ENCODE measurements around the gene BAIAP3. TPM values are rescaled to one million over a fixed set of nuclear protein-coding genes. Genes with fewer than 3 reads are reported as not detected.
A peak's percentile ranks its signal among the peaks of the same experiment; 100 is the strongest.

Gene BAIAP3
- total RNA-seq, 2 donors from 2014 or later: 2.5 to 15.7 TPM

DNA sequence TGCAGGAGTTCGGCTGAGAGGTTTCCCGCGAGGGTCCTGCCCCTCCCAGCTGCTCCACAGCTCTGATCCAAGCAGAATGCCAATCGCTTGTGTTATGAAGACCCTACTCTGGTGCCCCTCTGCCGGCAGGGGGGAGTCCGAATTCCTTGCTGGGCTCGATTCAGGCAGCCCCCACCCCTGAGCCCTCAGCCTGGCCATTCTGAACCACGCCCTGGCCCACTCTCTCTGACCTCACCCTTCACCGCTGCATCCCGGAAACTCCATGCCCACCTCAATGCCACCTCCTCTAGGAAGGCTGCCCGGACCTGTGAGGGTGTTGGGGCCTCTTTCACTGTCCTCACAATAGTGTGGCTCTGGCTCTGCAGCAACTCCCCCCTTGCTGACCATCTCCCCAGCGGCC, 31.9 kb upstream of the BAIAP3 start:
- TF ChIP-seq, protein P1, sequence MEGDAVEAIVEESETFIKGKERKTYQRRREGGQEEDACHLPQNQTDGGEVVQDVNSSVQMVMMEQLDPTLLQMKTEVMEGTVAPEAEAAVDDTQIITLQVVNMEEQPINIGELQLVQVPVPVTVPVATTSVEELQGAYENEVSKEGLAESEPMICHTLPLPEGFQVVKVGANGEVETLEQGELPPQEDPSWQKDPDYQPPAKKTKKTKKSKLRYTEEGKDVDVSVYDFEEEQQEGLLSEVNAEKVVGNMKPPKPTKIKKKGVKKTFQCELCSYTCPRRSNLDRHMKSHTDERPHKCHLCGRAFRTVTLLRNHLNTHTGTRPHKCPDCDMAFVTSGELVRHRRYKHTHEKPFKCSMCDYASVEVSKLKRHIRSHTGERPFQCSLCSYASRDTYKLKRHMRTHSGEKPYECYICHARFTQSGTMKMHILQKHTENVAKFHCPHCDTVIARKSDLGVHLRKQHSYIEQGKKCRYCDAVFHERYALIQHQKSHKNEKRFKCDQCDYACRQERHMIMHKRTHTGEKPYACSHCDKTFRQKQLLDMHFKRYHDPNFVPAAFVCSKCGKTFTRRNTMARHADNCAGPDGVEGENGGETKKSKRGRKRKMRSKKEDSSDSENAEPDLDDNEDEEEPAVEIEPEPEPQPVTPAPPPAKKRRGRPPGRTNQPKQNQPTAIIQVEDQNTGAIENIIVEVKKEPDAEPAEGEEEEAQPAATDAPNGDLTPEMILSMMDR (IDR thresholded peaks at IDR 0.05): no peak

GRCh38 chr16:1305823-1306222, 27.6 kb upstream of the BAIAP3 start:
- DNase-seq (ENCODE audit: low spot score) (no peak), ATAC-seq (ENCODE audit: insufficient number of reproducible peaks, low FRiP score, low read depth) (no peak)
- no peaks in the 10 kb centered on the region for H3K27me3 ChIP-seq (replicated peaks; ENCODE audit: insufficient read depth)

More for the DNA sequence above, 31.9 kb upstream of the BAIAP3 start:
- no peak for ATAC-seq (ENCODE audit: insufficient number of reproducible peaks, low FRiP score, low read depth)
- Histone ChIP-seq H3K36me3 (no peaks in the 10 kb centered on the region), H3K4me1 (ENCODE audit: control insufficient read depth in 1 of 2, low read depth in 2 of 2) (peaks cover 0 to 5% of the 10 kb centered on the region in 2 donors), H3K27me3 (replicated peaks; ENCODE audit: insufficient read depth) (no peaks in the 10 kb centered on the region), H3K4me3 (no peak overlapping the region), H3K9me3 (no peaks in the 10 kb centered on the region), H3K27ac (no peak overlapping the region)
- DNase-seq (ENCODE audit: low spot score): no peak

GRCh38 chr16:1306334-1306733, 27.1 kb upstream of the BAIAP3 start:
- Histone ChIP-seq H3K27me3 (replicated peaks; ENCODE audit: insufficient read depth) (no peaks in the 10 kb centered on the region), H3K36me3 (no peaks in the 10 kb centered on the region), H3K9me3 (no peaks in the 10 kb centered on the region), H3K4me3 (no peak overlapping the region), H3K27ac (no peak overlapping the region), H3K4me1 (ENCODE audit: control insufficient read depth in 1 of 2, low read depth in 2 of 2) (peaks cover 7 to 11% of the 10 kb centered on the region in 2 donors)
- TF ChIP-seq, protein P1 (IDR thresholded peaks at IDR 0.05): no peak
- ATAC-seq (ENCODE audit: insufficient number of reproducible peaks, low FRiP score, low read depth) (no peak), DNase-seq (ENCODE audit: low spot score) (no peak)

More at GRCh38 chr16:1305823-1306222, 27.6 kb upstream of the BAIAP3 start:
- TF ChIP-seq, protein P1 (IDR thresholded peaks at IDR 0.05): no peak
- Histone ChIP-seq H3K27ac (no peak overlapping the region), H3K4me3 (no peak overlapping the region), H3K4me1 (ENCODE audit: control insufficient read depth in 1 of 2, low read depth in 2 of 2) (peaks cover 2 to 8% of the 10 kb centered on the region in 2 donors), H3K9me3 (no peaks in the 10 kb centered on the region), H3K36me3 (no peaks in the 10 kb centered on the region)

DNA sequence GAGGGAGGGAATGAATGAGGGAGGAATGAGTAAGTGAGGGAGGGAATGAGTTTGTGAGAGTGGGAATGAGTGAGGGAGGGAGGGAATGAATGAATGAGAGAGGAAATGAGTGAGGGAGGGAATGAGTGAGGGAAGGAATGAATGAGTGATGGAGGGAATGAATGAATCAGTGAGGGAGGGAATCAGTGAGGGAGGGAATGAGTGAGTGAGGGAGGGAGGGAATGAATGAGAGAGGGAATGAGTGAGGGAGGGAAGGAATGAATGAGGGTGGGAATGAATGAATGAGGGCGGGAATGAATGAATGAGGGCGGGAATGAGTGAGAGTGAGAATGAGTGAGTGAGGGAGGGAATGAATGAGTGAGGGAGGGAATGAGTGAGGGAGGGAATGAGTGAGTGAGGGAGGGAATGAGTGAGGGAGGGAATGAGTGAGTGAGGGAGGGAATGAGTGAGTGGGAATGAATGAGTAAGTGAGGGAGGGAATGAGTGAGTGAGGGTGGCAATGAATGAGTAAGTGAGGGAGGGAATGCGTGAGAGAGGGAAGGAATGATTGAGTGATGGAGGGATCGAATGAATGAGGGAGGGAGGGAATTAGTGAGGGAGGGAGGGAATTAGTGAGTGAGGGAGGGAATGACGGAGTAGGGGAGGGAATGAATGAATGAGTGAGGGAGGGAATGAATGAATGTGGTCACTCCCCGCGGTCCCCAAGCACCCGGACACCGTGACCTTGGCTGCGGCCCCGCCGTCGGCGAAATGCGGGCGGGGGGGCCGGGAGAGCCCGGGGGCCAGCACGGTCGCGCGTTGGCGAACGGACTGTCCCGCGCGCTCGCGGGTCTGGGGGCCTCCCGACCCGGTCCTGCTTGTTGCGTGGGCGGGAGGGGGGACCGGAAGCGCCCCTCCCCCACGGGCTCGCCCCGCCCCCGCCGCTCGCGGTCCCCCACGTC, 25.1 kb upstream of the BAIAP3 start:
- H3K9me3 ChIP-seq: no peaks in the 10 kb centered on the region
- peak overlapping the region; percentile 76 to 98 for H3K27ac ChIP-seq
- peak overlapping the region; percentile 66 for H3K4me3 ChIP-seq
- TF ChIP-seq, protein P1 (IDR thresholded peaks at IDR 0.05): no peak
- DNase-seq (ENCODE audit: low spot score): no peak
- no peaks in the 10 kb centered on the region for H3K36me3 ChIP-seq
- peaks cover 19 to 31% of the 10 kb centered on the region in 2 donors for H3K4me1 ChIP-seq (ENCODE audit: control insufficient read depth in 1 of 2, low read depth in 2 of 2)
- ATAC-seq (ENCODE audit: insufficient number of reproducible peaks, low FRiP score, low read depth): peak; percentile 5
- no peaks in the 10 kb centered on the region for H3K27me3 ChIP-seq (replicated peaks; ENCODE audit: insufficient read depth)
